H9 (cell line): ENCODE data around the gene GSS. TPM values are rescaled to one million over a fixed set of nuclear protein-coding genes. Genes with fewer than 3 reads are reported as not detected.

ENCODE experiments used
- DNase-seq: peaks from one replicate; pipeline ENCODE4 v3.0.0-alpha.2; 2017
- H2AFZ ChIP-seq: one replicate; pipeline ENCODE4 v1.6.1; 2013; ENCODE audit warnings: mild to moderate bottlenecking, low read length, control low read depth, moderate library complexity
- H2AK5ac ChIP-seq: 2 replicates; pipeline ENCODE4 v1.6.1; 2013; ENCODE audit warnings: low read length, control low read depth, mixed read lengths; ENCODE audit not compliant: insufficient read length
- H2BK120ac ChIP-seq: one replicate; pipeline ENCODE4 v1.6.1; 2013; ENCODE audit warnings: low read depth, mild to moderate bottlenecking, low read length, control low read depth, inconsistent platforms; ENCODE audit not compliant: poor library complexity, severe bottlenecking
- H2BK12ac ChIP-seq: 2 replicates; pipeline ENCODE4 v1.6.1; 2013; ENCODE audit warnings: low read length, control low read depth, mixed read lengths, low read depth; ENCODE audit not compliant: insufficient read length
- H2BK15ac ChIP-seq: 2 replicates; pipeline ENCODE4 v1.6.1; 2013; ENCODE audit warnings: low read depth, low read length, control low read depth
- H2BK20ac ChIP-seq: one replicate; pipeline ENCODE4 v1.6.1; 2013; ENCODE audit warnings: low read depth, mild to moderate bottlenecking, low read length, control low read depth, inconsistent platforms; ENCODE audit not compliant: poor library complexity, severe bottlenecking
- H2BK5ac ChIP-seq: 2 replicates; pipeline ENCODE4 v1.6.1; 2013; ENCODE audit warnings: low read length, control low read depth, mixed read lengths; ENCODE audit not compliant: insufficient read length
- H3K14ac ChIP-seq: 2 replicates; pipeline ENCODE4 v1.6.1; 2013; ENCODE audit warnings: low read length, control low read depth; ENCODE audit not compliant: insufficient read depth
- H3K18ac ChIP-seq: 2 replicates; pipeline ENCODE4 v1.6.1; 2013; ENCODE audit warnings: low read depth, mild to moderate bottlenecking, mixed read lengths, low read length, control low read depth; ENCODE audit not compliant: insufficient read length
- H3K23ac ChIP-seq: 2 replicates; pipeline ENCODE4 v1.6.1; 2013; ENCODE audit warnings: low read length, control low read depth, mixed read lengths, low read depth; ENCODE audit not compliant: insufficient read length
- H3K23me2 ChIP-seq: 2 replicates; pipeline ENCODE4 v1.6.1; 2013; ENCODE audit warnings: low read depth, mild to moderate bottlenecking, mixed read lengths, low read length, control low read depth; ENCODE audit not compliant: insufficient read length, poor library complexity, severe bottlenecking
- H3K27ac ChIP-seq: 2 replicates; pipeline ENCODE4 v1.5.1; 2013; ENCODE audit warnings: low read length, control low read depth, mixed read lengths, low read depth; ENCODE audit not compliant: insufficient read length
- H3K27me3 ChIP-seq: 2 replicates; pipeline ENCODE4 v1.6.1; 2013; ENCODE audit warnings: low read length, control low read depth, inconsistent platforms; ENCODE audit not compliant: insufficient read depth
- H3K4ac ChIP-seq: 2 replicates; pipeline ENCODE4 v1.6.1; 2013; ENCODE audit warnings: low read depth, mild to moderate bottlenecking, control low read depth, inconsistent platforms, low read length, moderate library complexity
- H3K4me1 ChIP-seq: 2 replicates; pipeline ENCODE4 v1.6.1; 2013; ENCODE audit warnings: low read length, control low read depth, inconsistent platforms; ENCODE audit not compliant: insufficient read depth
- H3K4me2 ChIP-seq: 2 replicates; pipeline ENCODE4 v1.6.1; 2013; ENCODE audit warnings: low read length, control low read depth, mixed read lengths; ENCODE audit not compliant: insufficient read length, insufficient read depth
- H3K56ac ChIP-seq: 2 replicates; pipeline ENCODE4 v1.6.1; 2013; ENCODE audit warnings: low read depth, mild to moderate bottlenecking, mixed read lengths, low read length, control low read depth; ENCODE audit not compliant: insufficient read length
- H3K79me1 ChIP-seq: 2 replicates; pipeline ENCODE4 v1.6.1; 2013; ENCODE audit warnings: low read depth, mild to moderate bottlenecking, moderate library complexity, low read length, control low read depth, inconsistent platforms; ENCODE audit not compliant: insufficient read depth, poor library complexity, severe bottlenecking
- H3K79me2 ChIP-seq: 2 replicates; pipeline ENCODE4 v1.6.1; 2013; ENCODE audit warnings: low read length, control low read depth, inconsistent platforms; ENCODE audit not compliant: insufficient read depth
- H3K9ac ChIP-seq: 2 replicates; pipeline ENCODE4 v1.6.1; 2013; ENCODE audit warnings: low read length, control low read depth, mixed read lengths; ENCODE audit not compliant: insufficient read length; ENCODE audit errors: extremely low read depth
- H3K9me3 ChIP-seq: one replicate; pipeline ENCODE4 v1.6.1; 2013; ENCODE audit warnings: low read depth, low read length, inconsistent platforms; ENCODE audit not compliant: control insufficient read depth
- H3T11ph ChIP-seq: one replicate; pipeline ENCODE4 v1.6.1; 2013; ENCODE audit warnings: mild to moderate bottlenecking, low read length, control low read depth, inconsistent platforms
- H4K20me1 ChIP-seq: one replicate; pipeline ENCODE4 v1.6.1; 2013; ENCODE audit not compliant: control insufficient read depth, insufficient read length, insufficient read depth
- H4K5ac ChIP-seq: 2 replicates; pipeline ENCODE4 v1.6.1; 2013; ENCODE audit warnings: low read depth, mild to moderate bottlenecking, mixed read lengths, low read length, control low read depth; ENCODE audit not compliant: insufficient read length
- H4K8ac ChIP-seq: replicated peaks from 2 replicates; pipeline ENCODE4 v1.6.1; 2013; ENCODE audit warnings: low read length, control low read depth, mixed read lengths, low read depth; ENCODE audit not compliant: insufficient read length
- H4K91ac ChIP-seq: 2 replicates; pipeline ENCODE4 v1.6.1; 2013; ENCODE audit warnings: low read depth, mild to moderate bottlenecking, moderate library complexity, mixed read lengths, low read length, control low read depth; ENCODE audit not compliant: insufficient read length
- H3K27ac Mint-ChIP-seq, 3 experiments: 2 replicates in 2 of 3; 3 replicates in 1 of 3; pipeline ENCODE4 v1.8.0; 2020 to 2021; ENCODE audit warnings: mixed read lengths in 3 of 3, mild to moderate bottlenecking in 1 of 3, moderate library complexity in 1 of 3
- H3K27me3 Mint-ChIP-seq: 2 replicates; pipeline ENCODE4 v1.8.0; 2021; ENCODE audit warnings: low read depth, mild to moderate bottlenecking, moderate library complexity, mixed read lengths
- H3K36me3 Mint-ChIP-seq, 3 experiments: 2 replicates in 2 of 3; 3 replicates in 1 of 3; pipeline ENCODE4 v1.8.0; 2020 to 2021; ENCODE audit warnings: low read depth in 3 of 3, mixed read lengths in 3 of 3; ENCODE audit not compliant: insufficient read depth in 1 of 3
- H3K4me1 Mint-ChIP-seq, 2 experiments: 2 replicates each; pipeline ENCODE4 v1.8.0; 2020; ENCODE audit warnings: mixed read lengths in 2 of 2
- H3K4me3 Mint-ChIP-seq, 2 experiments: 2 replicates in 1 of 2; 3 replicates in 1 of 2; pipeline ENCODE4 v1.8.0; 2020 to 2021; ENCODE audit warnings: mild to moderate bottlenecking in 2 of 2, mixed read lengths in 2 of 2, moderate library complexity in 1 of 2
- H3K9me3 Mint-ChIP-seq, 2 experiments: 2 replicates in 1 of 2; 3 replicates in 1 of 2; pipeline ENCODE4 v1.8.0; 2020; ENCODE audit warnings: mild to moderate bottlenecking in 2 of 2, mixed read lengths in 2 of 2, moderate library complexity in 1 of 2
- CTCF ChIP-seq: fragments of 200-600 bp; sonication (generic); conservative IDR thresholded peaks from 3 replicates; pipeline ENCODE4 v1.8.0; 2021; ENCODE audit warnings: antibody characterized with exemption, mild to moderate bottlenecking
- WGBS: extraction: QIAGEN DNeasy Blood & Tissue Kit; methylation state at CpG from one replicate; pipeline ENCODE4 v1.1.7; 2013; ENCODE audit warnings: missing lambda C conversion rate, low lambda C conversion rate, mixed read lengths; ENCODE audit not compliant: insufficient read length; ENCODE audit errors: extremely low coverage; 5-methylcytosine and 5-hydroxymethylcytosine counted together
- total RNA-seq: library from RNA; stranded (reverse); gene quantifications from 2 replicates; pipeline ENCODE4 v1.2.1, GENCODE V29; 2021

The GSS gene
- total RNA-seq, 1 experiment from 2014 or later, result 48.5 TPM

DNA sequence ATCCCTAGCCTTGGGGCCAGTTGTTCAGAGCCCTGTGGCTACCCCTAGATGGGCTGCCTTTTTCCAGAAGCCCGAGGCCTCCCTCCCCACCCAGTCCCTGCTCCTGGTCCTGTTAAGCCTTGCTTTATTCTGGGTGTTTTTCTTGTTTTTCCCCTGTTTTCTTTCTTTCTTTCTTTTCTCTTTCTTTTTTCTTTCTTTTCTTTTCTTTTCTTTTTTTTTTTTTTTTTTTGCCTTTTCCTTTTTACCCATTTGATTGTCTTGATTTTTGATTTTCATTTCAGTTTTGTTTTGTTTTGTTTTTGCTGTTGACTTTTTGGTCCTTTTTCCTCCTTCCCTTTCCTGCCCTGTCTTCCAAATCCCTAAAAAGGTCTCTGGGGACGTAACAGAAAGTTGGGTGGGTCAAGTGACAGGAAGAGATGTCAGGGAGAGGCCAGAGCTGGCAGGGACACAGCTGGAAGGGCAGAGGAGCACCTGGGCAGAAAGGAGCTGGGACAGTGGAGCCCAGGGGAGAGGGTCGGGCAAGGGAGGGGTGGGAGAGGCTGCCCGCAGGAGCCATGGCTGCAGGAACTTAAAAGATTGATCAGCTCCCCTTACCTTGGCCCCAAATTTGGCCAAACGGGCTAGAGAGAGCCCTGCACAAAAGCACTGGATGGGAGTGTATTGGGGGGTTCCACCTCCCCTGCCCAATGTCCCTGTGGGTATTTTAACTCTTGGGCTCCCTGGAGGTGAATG lies 27.6 kb upstream of the GSS start:
- no peak for TF ChIP-seq CTCF
- Histone ChIP-seq H3K14ac (no peak overlapping the region), H2BK12ac (no peak overlapping the region), H3K18ac (no peak overlapping the region), H3T11ph (no peak overlapping the region), H4K20me1 (no peaks in the 10 kb centered on the region), H3K9me3 (no peaks in the 10 kb centered on the region), H3K9ac (no peak overlapping the region), H2BK20ac (no peak overlapping the region), H3K23me2 (no peaks in the 10 kb centered on the region), H3K27ac (no peak overlapping the region), H2BK15ac (no peak overlapping the region), H3K27me3 (no peaks in the 10 kb centered on the region), H3K23ac (no peak overlapping the region), H2BK120ac (no peak overlapping the region), H2BK5ac (no peak overlapping the region), H2AFZ (no peak overlapping the region), H3K4ac (no peak overlapping the region), H3K4me2 (peak overlapping the region; percentile 21), H3K79me1 (no peaks in the 10 kb centered on the region), H4K8ac (no peak overlapping the region), H3K56ac (no peak overlapping the region), H4K5ac (no peak overlapping the region), H3K79me2 (no peaks in the 10 kb centered on the region), H4K91ac (no peak overlapping the region), H2AK5ac (no peak overlapping the region), H3K4me1 (peaks cover 3% of the 10 kb centered on the region; the same call in 1 of the 2 replicates)
- DNase-seq, result no peak
- Mint-ChIP-seq H3K4me3 (peak overlapping the region in 1 of 2 experiments; percentile 33; a peak in 2 of 5 replicates), H3K36me3 (no peaks in the 10 kb centered on the region), H3K27ac (no peak overlapping the region; a peak in 1 of 7 replicates), H3K9me3 (peaks cover 0 to 6% of the 10 kb centered on the region in 2 experiments; a peak in 2 of 5 replicates), H3K4me1 (peaks cover 69 to 71% of the 10 kb centered on the region in 2 experiments), H3K27me3 (peaks cover 96% of the 10 kb centered on the region)
- WGBS, result no CpG with 5 or more reads among the region's 5 CpGs
